Spleen (tissue), 7 donors: Measurements from ENCODE around the gene DNAH12.

Source experiments
- CTCF ChIP-seq, 11 experiments: fragments of 200-600 bp in 7 of 11; fragments of 450-650 bp in 4 of 11; sonication (generic) in 4 of 11; IDR thresholded peaks in 8 of 11; conservative IDR thresholded peaks in 3 of 11; 1 replicate in 7 of 11; 2 replicates in 4 of 11; pipeline versions ENCODE4 v1.4.0 to v1.8.0; 2016 to 2021; ENCODE audit warnings: antibody characterized with exemption in 11 of 11, inconsistent platforms in 4 of 11, mild to moderate bottlenecking in 1 of 11
- POLR2A ChIP-seq, 3 donors: fragments of 450-650 bp; IDR thresholded peaks; one replicate each; pipeline ENCODE4 v1.5.1; 2017; ENCODE audit warnings: antibody characterized with exemption in 3 of 3, mild to moderate bottlenecking in 1 of 3
- POLR2AphosphoS5 ChIP-seq, 3 donors: sonication (generic); formaldehyde crosslinking; IDR thresholded peaks; one replicate each; pipeline ENCODE4 v1.5.1; 2017; ENCODE audit warnings: antibody characterized with exemption in 3 of 3
- donor health status: DM: no; HTN: no; CAD: no; lungs with moderate emphysema.
- donor health status: DM: no; HTN: no; CAD: no.
- donor health status: DM: no; HTN: no; CAD: no.

GRCh38 chr3:57256844-57257243, 287.3 kb downstream of the DNAH12 start:
- TF ChIP-seq CTCF (IDR thresholded peaks at IDR 0.05 in 8 of 11, conservative IDR thresholded peaks at IDR 0.05 in 3 of 11) (no peak), POLR2AphosphoS5 (IDR thresholded peaks at IDR 0.05) (no peak), POLR2A (IDR thresholded peaks at IDR 0.05) (no peak)
